KMS-11 (cell line): ENCODE data around the gene PTH2R.

Source experiments
- H2AFZ ChIP-seq: fragments of 200-600 bp; sonication (generic); 2 replicates; pipeline ENCODE4 v1.6.1; 2016; ENCODE audit warnings: antibody characterized with exemption, mixed run types, low read depth
- H3K27ac ChIP-seq: fragments of 200-600 bp; sonication (generic); 2 replicates; pipeline ENCODE4 v1.6.1; 2016; ENCODE audit warnings: mild to moderate bottlenecking, mixed run types
- H3K27me3 ChIP-seq: fragments of 200-600 bp; sonication (generic); 2 replicates; pipeline ENCODE4 v1.6.1; 2017; ENCODE audit warnings: mild to moderate bottlenecking, low read depth, mixed run types, moderate library complexity; ENCODE audit not compliant: insufficient read depth
- H3K36me3 ChIP-seq: fragments of 200-600 bp; sonication (generic); 2 replicates; pipeline ENCODE4 v1.6.1; 2017; ENCODE audit warnings: mild to moderate bottlenecking, mixed run types; ENCODE audit not compliant: insufficient read depth
- H3K4me1 ChIP-seq: fragments of 200-600 bp; sonication (generic); 2 replicates; pipeline ENCODE4 v1.6.1; 2016; ENCODE audit warnings: mild to moderate bottlenecking, low read depth, mixed run types; ENCODE audit not compliant: poor library complexity, severe bottlenecking
- H3K4me2 ChIP-seq: fragments of 200-600 bp; sonication (generic); 2 replicates; pipeline ENCODE4 v1.7.0; 2016; ENCODE audit warnings: mild to moderate bottlenecking, mixed run types
- H3K4me3 ChIP-seq: fragments of 200-600 bp; sonication (generic); IDR thresholded peaks from 2 replicates; pipeline ENCODE4 v1.6.1; 2017; ENCODE audit warnings: low read depth, low read length, mixed read lengths; ENCODE audit not compliant: insufficient read depth
- H3K79me2 ChIP-seq: fragments of 200-600 bp; sonication (generic); 2 replicates; pipeline ENCODE4 v1.6.1; 2016; ENCODE audit warnings: low read depth, mixed run types; ENCODE audit not compliant: insufficient read depth
- H3K9ac ChIP-seq: fragments of 200-600 bp; sonication (generic); 2 replicates; pipeline ENCODE4 v1.6.1; 2016; ENCODE audit warnings: mild to moderate bottlenecking, mixed run types
- H4K20me1 ChIP-seq: fragments of 200-600 bp; sonication (generic); 2 replicates; pipeline ENCODE4 v1.6.1; 2016; ENCODE audit warnings: mild to moderate bottlenecking, mixed run types; ENCODE audit not compliant: insufficient read depth
- TF ChIP-seq, protein P1 (sequence below): fragments of 200-600 bp; sonication (generic); conservative IDR thresholded peaks from 2 replicates; pipeline ENCODE4 v1.6.1; 2017; ENCODE audit warnings: low read depth, mild to moderate bottlenecking, antibody characterized with exemption, low read length, moderate library complexity, mixed read lengths

Gene PTH2R, protein sequence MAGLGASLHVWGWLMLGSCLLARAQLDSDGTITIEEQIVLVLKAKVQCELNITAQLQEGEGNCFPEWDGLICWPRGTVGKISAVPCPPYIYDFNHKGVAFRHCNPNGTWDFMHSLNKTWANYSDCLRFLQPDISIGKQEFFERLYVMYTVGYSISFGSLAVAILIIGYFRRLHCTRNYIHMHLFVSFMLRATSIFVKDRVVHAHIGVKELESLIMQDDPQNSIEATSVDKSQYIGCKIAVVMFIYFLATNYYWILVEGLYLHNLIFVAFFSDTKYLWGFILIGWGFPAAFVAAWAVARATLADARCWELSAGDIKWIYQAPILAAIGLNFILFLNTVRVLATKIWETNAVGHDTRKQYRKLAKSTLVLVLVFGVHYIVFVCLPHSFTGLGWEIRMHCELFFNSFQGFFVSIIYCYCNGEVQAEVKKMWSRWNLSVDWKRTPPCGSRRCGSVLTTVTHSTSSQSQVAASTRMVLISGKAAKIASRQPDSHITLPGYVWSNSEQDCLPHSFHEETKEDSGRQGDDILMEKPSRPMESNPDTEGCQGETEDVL

DNA sequence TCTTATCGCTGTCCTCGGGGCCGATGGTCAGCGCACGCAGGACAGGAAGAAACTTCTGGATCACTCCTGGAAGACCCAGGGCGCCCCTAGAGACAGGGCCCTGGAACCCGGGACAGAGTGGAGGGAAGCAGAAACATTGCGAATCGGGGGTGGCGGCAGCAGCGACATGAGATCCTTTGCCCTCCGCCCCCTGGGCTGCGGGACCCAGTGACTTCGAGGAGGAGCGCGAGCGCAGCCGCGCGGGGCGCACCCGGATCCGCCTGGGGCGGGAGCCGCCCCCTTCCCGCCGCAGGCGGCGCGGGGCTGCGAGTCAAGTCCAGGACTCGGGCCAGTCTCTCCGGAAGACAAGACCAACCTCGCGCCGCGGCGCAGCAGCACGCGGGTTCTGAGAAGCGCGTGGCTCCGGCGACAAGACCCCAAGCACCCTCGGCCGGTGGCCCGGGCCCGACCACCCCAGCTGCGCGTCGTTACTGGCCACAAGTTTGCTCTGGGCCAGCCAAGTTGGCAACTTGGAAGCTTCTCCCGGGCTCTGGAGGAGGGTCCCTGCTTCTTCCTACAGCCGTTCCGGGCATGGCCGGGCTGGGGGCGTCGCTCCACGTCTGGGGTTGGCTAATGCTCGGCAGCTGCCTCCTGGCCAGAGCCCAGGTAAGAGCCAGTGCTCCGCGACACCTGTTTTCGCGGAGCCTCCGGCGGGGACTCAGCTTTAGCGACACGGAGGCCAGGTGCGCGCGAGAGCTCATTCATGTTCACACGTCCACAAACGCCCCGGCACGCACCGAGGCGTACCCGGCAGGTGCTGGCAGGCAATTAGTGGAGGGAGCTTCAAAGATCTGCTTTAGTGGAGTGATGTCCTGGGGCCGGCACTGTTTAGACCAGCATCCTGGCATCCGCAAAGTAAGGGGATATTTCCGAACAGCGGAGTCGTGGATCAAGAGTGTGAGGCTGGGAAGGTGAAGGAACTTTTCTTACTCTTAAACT is at the start of gene PTH2R:
Gene PTH2R (plus strand): TSS at position 319 of the 978 bp plus-strand sequence. CDS start 252 bp downstream, at position 571.
- H2AFZ ChIP-seq, result no peak within 1 kb of the TSS
- no peaks in the 10 kb centered on the region for H4K20me1 ChIP-seq
- no peak within 1 kb of the TSS for H3K27ac ChIP-seq
- no peak within 1 kb of the TSS for H3K9ac ChIP-seq
- H3K4me3 ChIP-seq, result no peak within 1 kb of the TSS
- H3K79me2 ChIP-seq, result no peaks in the 10 kb centered on the region
- TF ChIP-seq, protein P1, sequence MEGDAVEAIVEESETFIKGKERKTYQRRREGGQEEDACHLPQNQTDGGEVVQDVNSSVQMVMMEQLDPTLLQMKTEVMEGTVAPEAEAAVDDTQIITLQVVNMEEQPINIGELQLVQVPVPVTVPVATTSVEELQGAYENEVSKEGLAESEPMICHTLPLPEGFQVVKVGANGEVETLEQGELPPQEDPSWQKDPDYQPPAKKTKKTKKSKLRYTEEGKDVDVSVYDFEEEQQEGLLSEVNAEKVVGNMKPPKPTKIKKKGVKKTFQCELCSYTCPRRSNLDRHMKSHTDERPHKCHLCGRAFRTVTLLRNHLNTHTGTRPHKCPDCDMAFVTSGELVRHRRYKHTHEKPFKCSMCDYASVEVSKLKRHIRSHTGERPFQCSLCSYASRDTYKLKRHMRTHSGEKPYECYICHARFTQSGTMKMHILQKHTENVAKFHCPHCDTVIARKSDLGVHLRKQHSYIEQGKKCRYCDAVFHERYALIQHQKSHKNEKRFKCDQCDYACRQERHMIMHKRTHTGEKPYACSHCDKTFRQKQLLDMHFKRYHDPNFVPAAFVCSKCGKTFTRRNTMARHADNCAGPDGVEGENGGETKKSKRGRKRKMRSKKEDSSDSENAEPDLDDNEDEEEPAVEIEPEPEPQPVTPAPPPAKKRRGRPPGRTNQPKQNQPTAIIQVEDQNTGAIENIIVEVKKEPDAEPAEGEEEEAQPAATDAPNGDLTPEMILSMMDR, result no peak
- no peaks in the 10 kb centered on the region for H3K4me1 ChIP-seq
- H3K36me3 ChIP-seq, result no peaks in the 10 kb centered on the region
- no peak within 1 kb of the TSS for H3K4me2 ChIP-seq
- H3K27me3 ChIP-seq, result no peaks in the 10 kb centered on the region

DNA sequence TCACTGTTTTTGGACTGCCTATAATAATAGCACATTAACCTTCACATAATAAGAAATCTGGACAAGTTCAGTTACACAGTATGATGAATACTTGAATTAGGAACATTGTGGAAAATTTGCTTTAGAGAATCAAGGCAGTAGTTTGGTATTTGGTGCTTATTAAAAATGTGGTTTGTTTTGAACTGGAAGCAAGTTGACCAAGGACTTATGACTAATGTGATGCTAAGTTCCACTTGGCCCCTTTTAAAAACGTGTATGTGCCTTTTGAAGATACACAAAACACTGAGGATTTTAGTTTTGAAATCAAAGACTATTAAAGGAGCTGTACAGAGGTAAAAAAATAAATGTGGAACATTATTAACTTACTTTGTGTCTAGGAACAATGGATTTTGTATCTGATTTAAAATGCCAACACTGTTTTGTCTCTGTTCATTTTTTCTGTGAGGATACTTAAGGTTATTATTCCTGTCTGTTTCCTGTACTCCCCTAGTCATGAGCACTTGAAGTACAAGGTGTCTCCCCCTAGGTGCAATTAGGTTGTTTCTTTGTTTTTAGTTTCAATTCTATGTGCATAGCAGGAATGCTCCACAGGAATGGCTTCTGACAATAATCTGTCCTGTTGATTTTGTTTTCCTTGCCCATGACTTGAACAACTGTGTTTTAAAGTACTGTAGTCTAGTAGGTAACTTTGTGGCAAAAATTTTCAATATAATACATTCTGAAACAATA is 49.6 kb upstream of the PTH2R start:
- Histone ChIP-seq H4K20me1 (no peaks in the 10 kb centered on the region), H3K27me3 (no peaks in the 10 kb centered on the region), H2AFZ (no peak overlapping the region), H3K79me2 (no peaks in the 10 kb centered on the region), H3K27ac (no peak overlapping the region), H3K4me1 (no peaks in the 10 kb centered on the region), H3K36me3 (no peaks in the 10 kb centered on the region), H3K9ac (no peak overlapping the region), H3K4me3 (no peak overlapping the region), H3K4me2 (no peak overlapping the region)
- TF ChIP-seq, protein P1, result no peak

DNA sequence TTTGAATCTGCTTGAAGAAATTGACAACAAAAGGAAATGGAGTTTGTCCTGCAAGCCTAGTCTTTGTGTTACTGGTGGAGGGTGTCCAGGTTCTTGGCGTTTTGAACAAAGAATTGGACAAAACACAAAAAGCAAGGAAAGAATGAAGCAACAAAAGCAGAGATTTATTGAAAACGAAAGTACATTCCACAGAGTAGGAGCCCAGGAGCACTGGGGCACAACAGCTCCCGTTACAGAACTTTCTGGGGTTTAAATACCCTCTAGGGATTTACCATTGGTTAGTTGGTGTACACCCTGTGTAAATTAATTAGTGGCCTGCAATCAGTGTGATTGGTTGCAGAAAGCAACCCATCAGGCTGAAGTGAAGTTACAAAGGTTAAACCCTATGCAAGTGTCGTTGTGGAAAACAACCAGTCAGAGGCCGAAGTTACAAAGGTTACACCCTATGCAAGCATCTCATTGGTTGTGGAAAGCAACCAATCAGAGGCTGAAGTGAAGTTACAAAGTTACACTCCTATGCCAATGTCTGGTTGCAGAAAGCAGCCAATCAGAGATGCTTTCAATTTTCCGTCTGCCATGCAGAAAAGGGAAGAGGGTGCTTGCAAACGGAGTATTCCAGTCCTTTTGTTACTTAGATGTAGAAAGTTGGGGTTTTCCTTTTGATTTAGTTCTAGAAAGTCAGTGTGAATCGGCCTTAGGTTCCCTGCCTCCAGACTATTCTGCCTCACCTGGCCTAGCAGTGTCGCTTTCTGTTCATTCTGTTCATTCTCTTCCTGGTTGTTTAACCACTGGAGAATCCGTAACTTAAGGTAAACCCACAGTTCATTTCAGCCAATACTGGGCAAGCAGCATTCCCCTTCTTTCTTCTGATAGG is 47.6 kb upstream of the PTH2R start:
- H3K27ac ChIP-seq, result no peak overlapping the region
- H3K36me3 ChIP-seq, result no peaks in the 10 kb centered on the region
- TF ChIP-seq, protein P1, result no peak
- no peaks in the 10 kb centered on the region for H3K4me1 ChIP-seq
- no peak overlapping the region for H3K9ac ChIP-seq
- no peak overlapping the region for H3K4me3 ChIP-seq
- H2AFZ ChIP-seq, result no peak overlapping the region
- H4K20me1 ChIP-seq, result no peaks in the 10 kb centered on the region
- H3K4me2 ChIP-seq, result no peak overlapping the region
- H3K79me2 ChIP-seq, result no peaks in the 10 kb centered on the region
- H3K27me3 ChIP-seq, result no peaks in the 10 kb centered on the region
